HG03439 (cell line): ENCODE data around the gene PLPPR2.
"Not testable (repeated sequence)": the region's sequence is repeated elsewhere in the genome, so short reads cannot be mapped to it uniquely, and the experiment has no call there.

ENCODE experiments used
- ATAC-seq: cut with Tn5 transposase; IDR thresholded peaks from one replicate; pipeline ENCODE4 v1.9.1; 2021; ENCODE audit warnings: mild to moderate bottlenecking, moderate library complexity; ENCODE audit not compliant: unreplicated experiment

PLPPR2 gene

GRCh38 chr19:11339254-11340098, 15.8 kb upstream of the PLPPR2 start, which contains the start of gene RAB3D:
RAB3D (minus strand) TSS chr19:11339657; CDS start chr19:11337399, 2,258 bp downstream.
- ATAC-seq = peak; percentile 52

GRCh38 chr19:11340099-11340467, 15.1 kb upstream of the PLPPR2 start:
- ATAC-seq = not testable (repeated sequence)

DNA sequence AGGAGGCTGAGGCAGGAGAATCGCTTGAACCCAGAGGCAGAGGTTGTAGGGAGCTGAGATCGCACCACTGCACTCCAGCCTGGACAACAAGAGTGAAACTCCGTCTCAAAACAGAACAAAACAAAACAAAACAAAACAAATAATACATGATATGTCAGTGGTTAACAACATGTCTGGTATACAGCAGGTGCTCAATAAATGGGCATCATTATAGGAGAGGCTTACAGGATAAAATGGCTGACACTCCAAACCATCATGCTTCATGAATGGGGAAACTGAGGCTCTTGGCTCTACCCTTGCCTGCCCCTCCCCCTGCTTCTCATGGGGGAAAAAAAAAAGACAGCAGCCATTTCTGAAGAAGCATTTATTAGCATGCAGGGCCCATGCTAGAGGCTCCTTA, 12.8 kb upstream of the PLPPR2 start:
- ATAC-seq = no peak

- ATAC-seq = no peak
Measured at GRCh38 chr19:11345122-11345803, 10.0 kb upstream of the PLPPR2 start.

DNA sequence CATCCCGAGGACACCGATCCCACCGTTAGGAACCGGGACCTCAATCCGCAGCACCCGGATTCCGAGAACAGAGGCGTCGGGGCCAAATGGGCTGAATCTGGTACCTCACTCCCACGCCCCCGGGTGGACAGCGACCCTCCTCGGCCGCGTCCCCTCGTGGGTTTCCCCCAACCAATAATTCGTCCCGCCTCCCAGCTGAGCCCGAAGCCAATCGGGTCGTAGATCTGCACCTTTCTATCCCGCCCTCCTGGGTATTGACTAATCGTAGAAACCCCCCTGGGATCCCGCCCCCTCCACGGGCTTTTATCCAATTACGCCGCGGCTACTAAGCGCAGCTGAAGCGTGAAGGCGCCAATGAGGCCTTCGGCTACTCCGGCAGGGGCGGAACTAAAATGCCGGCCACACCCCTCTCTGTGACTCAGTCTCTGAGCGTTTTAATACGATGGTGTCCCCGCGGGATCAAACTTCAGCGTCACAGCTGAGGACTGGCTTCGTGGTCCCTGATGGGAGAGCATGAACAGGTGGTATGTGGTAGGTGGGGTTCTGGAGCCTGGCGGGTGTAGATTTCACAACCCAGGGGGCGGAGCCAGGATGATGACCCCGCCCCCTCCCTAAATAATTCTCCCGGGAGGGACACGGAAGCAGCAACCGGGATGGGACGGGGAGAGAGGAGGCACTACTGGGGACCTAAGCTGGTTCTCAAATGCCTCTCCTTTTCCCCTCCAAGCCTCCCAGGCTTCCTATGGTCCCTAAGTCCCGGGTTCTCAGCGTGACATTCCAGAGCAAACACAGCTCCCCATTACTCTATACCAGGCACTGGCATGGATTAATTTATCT, 8.9 kb upstream of the PLPPR2 start, which contains the start of the genes CCDC159 and TMEM205:
TSS of gene CCDC159 (plus strand) at position 416 of the 837 bp plus-strand sequence. CDS start at position 504, 88 bp downstream.
TSS of gene TMEM205 (minus strand) at position 165 of the 837 bp plus-strand sequence. CDS start 649 bp downstream, outside the sequence.
- peak; percentile 90 for ATAC-seq

DNA sequence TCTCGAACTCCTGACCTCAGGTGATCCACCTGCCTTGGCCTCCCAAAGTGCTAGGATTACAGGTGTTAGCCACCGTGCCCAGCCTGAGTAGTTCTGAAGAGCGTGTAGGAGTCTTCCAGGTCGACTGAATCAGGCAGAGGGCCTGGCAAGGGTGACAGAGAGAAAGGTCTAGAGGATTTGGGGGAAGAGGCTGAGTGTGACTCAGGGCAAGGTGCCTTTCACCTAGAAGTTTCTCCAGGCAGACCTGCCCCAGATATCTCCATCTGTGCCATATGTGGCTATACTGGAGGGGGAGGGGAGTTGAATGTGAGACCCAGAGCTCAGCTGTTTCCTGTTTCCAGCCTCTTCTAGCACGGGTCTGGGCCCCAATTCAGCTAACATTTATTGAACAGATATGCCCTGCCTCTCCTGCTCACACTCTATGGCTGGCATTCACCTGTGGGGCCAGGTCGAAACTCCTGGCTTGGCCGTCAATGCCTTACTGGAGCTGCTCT, 7.6 kb upstream of the PLPPR2 start:
- no peak for ATAC-seq

GRCh38 chr19:11349171-11349570, 6.1 kb upstream of the PLPPR2 start:
- ATAC-seq = no peak

DNA sequence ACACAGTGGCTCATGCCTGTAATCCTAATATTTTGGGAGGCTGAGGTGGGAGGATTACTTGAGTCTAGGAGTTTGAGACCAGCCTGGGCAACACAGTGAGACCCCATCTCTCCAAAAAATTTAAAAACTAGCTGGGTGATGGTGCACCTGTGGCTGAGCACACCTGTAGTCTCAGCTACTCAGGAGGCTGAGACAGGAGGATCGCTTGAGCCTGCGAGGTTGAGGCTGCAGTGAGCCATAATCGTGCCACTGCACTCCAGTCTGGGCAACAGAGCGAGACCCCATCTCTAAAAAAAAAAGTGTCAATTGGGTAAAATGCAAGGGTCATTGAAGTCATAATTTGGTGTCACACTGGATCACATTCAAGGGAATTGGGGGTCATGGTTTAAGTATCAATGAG, 1.1 kb upstream of the PLPPR2 start:
- ATAC-seq = not testable (repeated sequence)

- ATAC-seq = no peak
Measured at GRCh38 chr19:11356074-11356397, 804 bp downstream of the PLPPR2 start.

- ATAC-seq = no peak
Measured at GRCh38 chr19:11356676-11357550, 1.7 kb downstream of the PLPPR2 start.

DNA sequence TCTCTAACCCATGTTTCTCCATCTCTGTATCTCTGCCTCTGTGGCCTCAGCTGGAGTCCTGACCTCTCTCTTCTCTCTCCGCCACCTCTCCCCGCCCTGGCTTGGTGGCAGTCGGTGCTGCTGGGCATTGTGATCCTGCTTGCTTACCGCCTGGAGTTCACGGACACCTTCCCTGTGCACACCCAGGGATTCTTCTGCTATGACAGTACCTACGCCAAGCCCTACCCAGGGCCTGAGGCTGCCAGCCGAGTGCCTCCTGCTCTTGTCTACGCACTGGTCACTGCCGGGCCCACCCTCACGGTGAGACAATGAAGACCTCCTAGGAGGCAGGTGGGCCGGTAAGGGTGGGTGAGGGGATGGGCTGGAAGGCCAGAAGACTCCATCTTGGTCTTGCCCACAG, 4.2 kb downstream of the PLPPR2 start:
- no peak for ATAC-seq

DNA sequence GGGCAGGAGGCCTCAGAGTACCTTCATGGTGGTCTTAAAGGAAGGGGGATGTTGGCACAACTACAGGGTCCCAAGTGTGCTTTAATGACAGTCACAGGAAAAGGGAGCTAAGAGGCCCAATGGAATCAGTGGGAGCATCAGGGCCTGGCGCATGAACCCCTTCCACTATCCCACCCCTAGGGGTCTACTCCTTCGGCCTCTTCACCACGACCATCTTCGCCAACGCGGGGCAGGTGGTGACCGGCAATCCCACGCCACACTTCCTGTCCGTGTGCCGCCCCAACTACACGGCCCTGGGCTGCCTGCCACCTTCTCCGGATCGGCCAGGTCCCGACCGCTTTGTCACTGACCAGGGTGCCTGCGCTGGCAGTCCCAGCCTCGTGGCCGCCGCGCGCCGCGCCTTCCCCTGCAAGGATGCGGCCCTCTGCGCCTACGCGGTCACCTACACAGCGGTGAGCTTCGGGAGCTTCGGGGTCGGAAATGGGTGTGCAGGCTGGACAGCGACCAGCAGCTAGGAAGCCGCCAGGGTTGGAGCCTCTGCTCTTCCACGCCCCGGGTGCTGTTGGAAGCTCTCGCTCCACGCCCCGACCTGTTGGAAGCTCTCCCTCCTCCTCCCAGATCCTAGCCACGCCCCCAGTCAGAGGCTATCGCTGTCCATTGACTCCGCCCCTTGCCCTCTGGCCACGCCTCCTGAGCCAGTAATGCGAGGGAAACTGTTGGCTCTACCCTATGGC, 6.0 kb downstream of the PLPPR2 start:
- ATAC-seq = no peak

GRCh38 chr19:11361771-11362731, 6.8 kb downstream of the PLPPR2 start:
- ATAC-seq = no peak

DNA sequence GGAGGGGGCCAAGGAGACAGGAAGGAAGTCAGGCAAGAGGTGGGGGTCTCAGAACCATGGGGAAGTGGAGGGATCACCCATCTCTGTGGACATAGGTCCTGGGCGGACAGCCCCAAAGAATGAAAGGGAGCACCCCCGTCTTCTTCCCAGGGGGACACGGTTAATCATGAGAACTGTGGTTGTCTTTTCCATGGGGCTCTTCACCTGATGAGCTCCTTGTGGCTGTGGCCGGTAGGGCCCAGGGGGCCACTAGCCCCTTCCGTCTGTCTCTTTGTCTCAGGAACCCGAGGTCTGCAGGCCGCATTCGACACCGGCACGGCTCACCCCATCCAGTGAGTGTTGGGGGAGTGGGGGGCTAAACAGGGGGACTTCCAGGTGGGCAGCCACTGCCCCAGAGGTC, 8.6 kb downstream of the PLPPR2 start:
- no peak for ATAC-seq

- no peak for ATAC-seq
Measured at GRCh38 chr19:11364296-11364904, 9.2 kb downstream of the PLPPR2 start.

DNA sequence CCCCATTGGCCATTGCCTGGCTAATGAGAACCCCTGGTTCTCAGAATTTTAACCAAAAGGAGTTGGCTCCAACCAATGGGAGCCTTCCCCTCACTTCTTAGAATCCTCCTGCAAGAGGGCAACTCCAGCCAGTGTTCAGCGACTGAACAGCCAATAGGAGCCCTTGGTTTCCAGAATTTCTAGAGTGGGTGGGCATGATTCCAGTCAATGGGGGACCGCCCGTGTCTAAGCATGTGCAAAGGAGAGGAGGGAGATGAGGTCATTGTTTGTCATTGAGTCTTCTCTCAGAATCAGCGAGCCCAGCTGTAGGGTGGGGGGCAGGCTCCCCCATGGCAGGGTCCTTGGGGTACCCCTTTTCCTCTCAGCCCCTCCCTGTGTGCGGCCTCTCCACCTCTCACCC, 9.7 kb downstream of the PLPPR2 start:
- no peak for ATAC-seq

DNA sequence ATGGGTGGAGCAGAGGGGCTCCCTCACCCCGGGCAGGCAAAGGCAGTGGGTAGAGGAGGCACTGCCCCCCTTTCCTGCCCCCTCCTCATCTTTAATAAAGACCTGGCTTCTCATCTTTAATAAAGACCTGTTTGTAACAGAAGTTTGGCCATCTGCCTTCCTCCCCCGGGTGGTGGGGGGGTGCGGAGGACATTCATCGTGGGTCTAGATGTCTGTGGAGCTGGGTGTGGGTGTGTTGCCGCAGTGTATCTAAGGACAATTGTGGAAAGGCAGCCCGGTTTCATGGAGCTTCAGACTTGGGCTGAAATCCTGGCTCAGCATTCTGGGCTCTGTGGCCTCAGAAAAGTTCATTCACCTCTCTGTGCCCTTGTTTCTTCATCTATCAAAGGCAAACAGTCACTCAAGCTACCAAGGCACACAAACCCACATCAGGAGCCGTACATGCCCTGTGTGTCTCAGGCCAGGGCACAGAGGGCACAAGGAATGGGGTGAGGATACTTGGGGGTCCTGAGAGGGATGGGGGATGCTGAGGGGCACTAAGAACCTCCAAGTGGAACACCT, 10.4 kb downstream of the PLPPR2 start:
- ATAC-seq = no peak
